CD4-positive, alpha-beta T cell treated with Interleukin-1 beta for 1 hour (primary cell): ENCODE results near the gene ARAP1.

Experiments
- DNase-seq, 2 donors: peaks; one replicate each; pipeline ENCODE4 v3.0.0-alpha.2; 2020 to 2022

The ARAP1 gene

GRCh38 chr11:72779495-72780128 lies 27.4 kb upstream of the ARAP1 start:
- DNase-seq = no peak

DNA sequence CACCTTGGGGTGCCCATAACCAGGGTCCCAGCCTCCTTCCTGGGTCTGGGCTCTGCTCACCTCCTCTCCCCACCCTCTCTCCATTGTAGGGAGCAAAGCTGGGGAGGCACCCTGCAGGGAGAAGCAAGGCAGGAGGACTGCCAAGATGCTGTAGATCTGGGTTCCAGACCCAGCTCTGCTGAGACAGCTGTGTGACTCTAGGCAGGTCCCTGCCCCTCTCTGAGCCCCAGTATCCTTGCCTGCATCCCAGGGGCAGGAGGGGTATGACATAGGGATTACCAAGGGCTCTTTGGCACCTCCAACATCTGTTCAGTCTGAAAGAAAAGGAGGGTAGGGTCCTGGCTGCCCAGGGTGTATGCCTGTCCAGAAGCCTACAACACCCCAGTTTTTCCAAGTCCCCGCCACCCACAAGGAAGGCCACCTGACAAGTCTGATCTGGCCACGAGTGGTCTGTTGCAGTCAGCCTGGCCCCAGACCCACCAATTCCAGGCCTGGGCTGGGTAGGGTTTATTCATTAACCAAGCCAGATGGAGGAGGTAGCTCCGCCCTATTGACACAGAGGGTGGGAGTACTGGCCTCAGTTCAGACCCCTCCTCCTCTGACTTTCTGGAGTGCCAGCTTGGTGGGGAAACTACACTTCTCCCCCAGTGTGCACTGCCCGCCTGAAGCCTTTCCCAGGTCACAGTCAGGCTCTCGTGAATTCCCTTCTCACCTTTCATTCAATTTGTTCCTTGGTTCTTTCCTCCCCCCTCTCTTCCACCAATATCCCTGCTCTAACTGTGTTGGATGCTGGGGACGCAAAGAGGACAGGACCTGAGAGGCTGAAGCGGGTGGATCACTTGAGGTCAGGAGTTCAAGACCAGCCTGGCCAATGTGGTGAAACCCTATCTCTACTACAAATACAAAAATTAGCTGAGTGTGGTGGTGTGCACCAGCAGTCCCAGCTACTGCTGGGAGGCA lies 26.6 kb upstream of the ARAP1 start:
- no peak for DNase-seq

- no peak for DNase-seq
Observed at GRCh38 chr11:72777755-72778278, 25.6 kb upstream of the ARAP1 start.

- DNase-seq = no peak
Observed at GRCh38 chr11:72776844-72777754, 24.9 kb upstream of the ARAP1 start.

DNA sequence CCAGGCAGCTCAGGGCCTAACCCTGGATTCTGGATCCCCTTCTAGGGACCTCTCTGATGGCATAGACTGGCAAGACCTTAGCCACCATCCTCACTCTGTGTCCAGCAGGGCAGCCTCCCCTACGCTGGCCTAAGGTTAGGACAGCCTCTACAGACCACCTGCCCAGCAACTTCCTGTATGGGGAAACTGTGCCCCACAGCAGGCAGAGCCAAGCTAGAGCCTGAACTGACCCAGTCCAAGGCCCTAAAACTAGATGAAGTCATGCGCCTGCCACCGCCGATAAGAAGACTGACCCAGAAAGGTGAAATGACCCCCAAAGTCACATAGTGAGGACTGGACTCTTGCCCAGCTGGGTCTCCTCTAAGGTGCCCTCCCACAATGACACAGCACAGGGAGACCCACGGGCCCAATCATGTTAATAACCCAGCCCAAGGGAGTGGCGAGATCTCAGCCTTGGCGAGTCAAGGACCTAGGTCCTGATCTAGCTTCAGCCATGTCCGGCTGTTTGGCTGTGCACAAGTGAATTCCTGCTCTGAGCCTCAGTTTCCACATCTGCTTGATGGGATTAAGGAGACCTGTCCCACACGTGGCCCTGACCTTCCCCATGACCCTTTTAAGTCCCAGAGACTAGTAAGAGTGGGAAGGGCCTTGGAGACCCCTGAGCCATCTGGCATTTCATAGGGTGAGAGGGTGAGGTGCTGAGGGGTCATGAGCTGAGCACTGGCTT lies 24.1 kb upstream of the ARAP1 start:
- no peak for DNase-seq

- DNase-seq = no peak
Observed at GRCh38 chr11:72775288-72776110, 23.3 kb upstream of the ARAP1 start.

GRCh38 chr11:72774499-72774898 lies 22.3 kb upstream of the ARAP1 start:
- no peak for DNase-seq

DNA sequence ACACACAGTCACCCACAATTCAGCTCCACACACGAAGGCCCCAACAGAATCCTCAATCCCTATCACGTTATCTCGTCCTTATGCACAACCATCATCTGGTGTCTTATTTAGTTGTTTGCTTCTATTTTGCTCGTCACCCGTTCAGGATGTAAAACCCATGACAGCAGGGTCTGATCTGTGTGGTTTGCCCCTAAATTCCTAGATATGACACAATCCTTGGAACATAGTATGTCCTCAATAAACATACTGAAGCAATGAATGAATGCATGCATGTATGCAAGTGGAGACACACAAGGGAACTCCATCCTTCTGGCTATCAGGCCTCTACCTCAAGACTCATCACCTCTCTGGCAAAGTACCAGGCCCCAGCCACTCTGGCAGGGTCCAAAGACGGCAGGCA lies 21.5 kb upstream of the ARAP1 start:
- no peak for DNase-seq

DNA sequence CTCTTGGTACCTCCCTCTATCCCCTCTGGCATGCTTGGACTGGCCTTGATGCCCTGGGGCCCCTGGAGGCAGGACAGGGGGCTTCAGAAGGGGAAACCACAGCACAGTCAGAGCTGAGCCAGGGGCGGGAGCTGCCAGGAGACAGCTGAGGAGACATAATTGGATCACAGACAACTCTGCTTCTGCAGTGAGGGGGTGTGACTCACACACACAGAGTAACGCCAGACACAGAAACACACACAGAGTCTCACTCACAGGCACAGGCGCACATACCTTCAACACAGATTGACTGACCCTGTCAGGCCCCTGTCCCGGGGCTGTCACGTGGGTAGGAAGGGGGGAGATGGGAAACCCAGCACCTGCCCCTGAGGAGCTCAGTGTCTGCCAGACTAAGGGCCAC lies 21.1 kb upstream of the ARAP1 start:
- DNase-seq = no peak

- DNase-seq = no peak
Observed at GRCh38 chr11:72772059-72772458, 19.9 kb upstream of the ARAP1 start.

GRCh38 chr11:72771507-72771906 lies 19.3 kb upstream of the ARAP1 start:
- DNase-seq = no peak

DNA sequence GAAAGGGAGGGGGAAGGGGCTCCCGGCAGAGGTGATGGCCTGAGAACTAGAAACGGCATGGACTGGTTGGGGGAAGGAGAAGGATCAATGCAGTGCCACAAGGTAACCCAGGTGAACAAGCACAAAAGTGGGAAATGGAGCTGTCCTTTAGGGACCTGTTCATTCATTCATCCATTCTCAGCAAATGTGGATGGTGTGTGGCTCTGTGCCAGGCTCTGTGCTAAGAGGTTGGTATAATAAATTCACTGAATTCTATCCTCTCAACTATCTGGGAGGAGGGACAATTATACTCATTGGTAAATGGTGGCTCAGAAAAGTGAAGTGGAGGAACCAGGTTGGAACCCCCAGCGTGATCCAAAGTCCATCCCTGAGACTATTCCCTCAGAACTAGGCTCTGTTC lies 18.6 kb upstream of the ARAP1 start:
- DNase-seq = no peak

GRCh38 chr11:72769680-72770079 lies 17.5 kb upstream of the ARAP1 start:
- DNase-seq = no peak

GRCh38 chr11:72768581-72768980 lies 16.4 kb upstream of the ARAP1 start:
- DNase-seq = no peak

DNA sequence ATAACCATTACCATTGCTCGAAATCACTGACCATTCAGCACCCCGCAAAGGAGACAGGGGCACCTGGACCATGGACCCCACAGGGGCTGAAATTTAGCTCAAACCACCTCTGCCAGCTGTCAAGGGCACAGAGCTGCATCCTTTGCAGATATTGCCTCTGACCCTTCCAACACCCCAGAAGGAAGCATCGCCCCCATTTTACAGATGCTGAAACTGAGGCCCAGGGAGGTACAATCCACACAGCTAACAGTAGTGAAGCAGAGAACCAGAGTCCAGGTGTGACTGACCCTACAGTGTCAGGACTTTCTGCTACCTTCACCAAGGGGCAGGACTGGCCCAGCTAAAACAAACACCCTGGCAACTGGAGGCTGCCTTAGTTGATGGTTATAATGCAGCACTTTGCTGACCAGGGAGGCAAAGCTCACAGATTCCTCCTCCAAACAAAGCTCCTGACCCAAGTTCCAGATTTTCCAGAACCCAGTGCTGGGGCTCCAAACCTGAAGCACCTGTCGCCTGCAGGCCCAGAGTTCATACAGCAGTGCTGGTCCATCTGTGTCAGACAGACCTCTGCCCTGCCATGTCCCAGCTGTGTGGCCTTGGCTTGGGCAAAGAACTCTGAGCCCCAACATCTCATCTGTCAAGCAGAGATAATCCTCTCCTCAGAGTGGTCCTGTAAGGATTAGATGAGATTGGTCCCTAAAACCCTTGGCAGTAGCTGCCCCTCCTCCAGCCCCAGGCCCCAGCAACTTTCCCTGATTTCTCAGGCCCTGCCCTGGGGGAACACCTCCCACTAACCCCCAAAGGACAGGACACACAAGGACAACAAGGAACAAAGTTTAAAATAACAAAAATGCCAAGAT lies 15.2 kb upstream of the ARAP1 start:
- DNase-seq = no peak

- no peak for DNase-seq
Observed at GRCh38 chr11:72766152-72766902, 14.1 kb upstream of the ARAP1 start.

GRCh38 chr11:72764503-72764902 lies 12.3 kb upstream of the ARAP1 start:
- DNase-seq = no peak

DNA sequence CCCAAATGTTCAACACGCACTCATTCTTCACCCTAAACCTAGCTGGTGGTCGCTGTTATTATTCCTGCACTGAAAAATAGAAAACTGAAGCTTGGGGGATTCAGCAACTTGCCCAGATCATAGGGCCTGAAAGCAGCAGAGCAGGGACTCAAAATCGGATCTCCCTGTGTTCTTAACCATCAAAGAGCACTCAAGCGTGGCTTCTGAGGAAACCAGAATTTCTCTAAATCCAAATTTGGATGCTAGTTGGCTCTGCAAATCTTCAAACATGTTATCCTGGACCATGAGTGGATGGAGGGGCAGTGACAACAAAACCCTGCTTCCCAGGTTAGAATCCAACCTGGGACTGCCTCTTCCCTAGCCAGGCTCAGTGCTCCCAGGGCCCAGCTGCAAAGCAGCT lies 11.6 kb upstream of the ARAP1 start:
- no peak for DNase-seq

DNA sequence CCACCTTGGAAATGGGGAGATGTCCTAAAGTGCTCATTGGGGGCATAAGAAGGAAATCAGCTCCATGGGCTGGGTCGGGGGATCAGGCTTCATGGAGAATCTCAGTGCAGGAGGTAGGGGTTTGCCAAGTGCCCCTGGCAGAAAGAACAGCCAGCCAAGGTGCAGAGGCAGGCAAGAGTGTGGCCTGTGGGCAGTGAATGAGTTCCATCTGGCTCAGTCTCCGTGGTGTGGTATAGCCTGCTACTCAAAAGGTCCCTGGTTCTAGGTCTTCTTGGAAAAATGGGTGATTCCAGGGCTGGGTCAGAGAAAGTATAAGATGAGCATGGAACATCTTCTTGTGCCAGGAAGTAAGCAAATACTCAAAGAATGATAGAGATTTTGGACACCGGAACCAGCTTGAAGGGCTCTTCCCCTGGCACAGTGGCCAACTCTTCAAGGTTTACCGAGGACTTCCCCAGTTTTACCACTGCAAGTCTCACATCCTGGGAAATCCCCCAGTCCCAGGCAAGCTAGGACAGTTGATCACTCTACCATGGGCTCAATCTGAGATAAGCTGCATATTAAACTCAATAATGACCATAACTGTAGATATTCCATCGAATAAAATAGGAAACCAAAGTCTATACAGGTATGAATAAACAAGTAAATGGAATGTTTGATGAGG lies 10.6 kb upstream of the ARAP1 start:
- no peak for DNase-seq
